GM12872 (cell line): ENCODE results near the gene MUC22.

Experiments
- CTCF ChIP-seq: IDR thresholded peaks from 3 replicates; pipeline ENCODE4 v1.5.1; 2011; ENCODE audit warnings: low read depth, mild to moderate bottlenecking, low read length, moderate library complexity; ENCODE audit not compliant: insufficient read depth

MUC22 gene

GRCh38 chr6:31053873-31054272, 43.6 kb downstream of the MUC22 start:
- no peak for TF ChIP-seq CTCF

- no peak for TF ChIP-seq CTCF
Measured at GRCh38 chr6:31055441-31055840, 45.2 kb downstream of the MUC22 start.

- TF ChIP-seq CTCF: no peak
Measured at GRCh38 chr6:31057426-31058003, 47.2 kb downstream of the MUC22 start.

GRCh38 chr6:31058128-31058894, 48.0 kb downstream of the MUC22 start:
- peak; percentile 63 for TF ChIP-seq CTCF

- no peak for TF ChIP-seq CTCF
Measured at GRCh38 chr6:31060145-31060544, 49.9 kb downstream of the MUC22 start.

- no peak for TF ChIP-seq CTCF
Measured at GRCh38 chr6:31063906-31064435, 53.7 kb downstream of the MUC22 start.

GRCh38 chr6:31065556-31065955, 55.3 kb downstream of the MUC22 start:
- no peak for TF ChIP-seq CTCF
